ENCODE results near the gene CCL11.

Gene CCL11

GRCh38 chr17:34305606-34306005, 20.1 kb downstream of the CCL11 start:
- H3K4me1 Mint-ChIP-seq, result peaks cover 14% of the 10 kb centered on the region
- H3K27me3 Mint-ChIP-seq (ENCODE audit: low read depth, poor library complexity), result peaks cover 14% of the 10 kb centered on the region
- no peaks in the 10 kb centered on the region for H3K9me3 Mint-ChIP-seq
- no peak for TF ChIP-seq CTCF (IDR thresholded peaks at IDR 0.05)
- no peak overlapping the region for H3K27ac Mint-ChIP-seq
- H3K4me3 Mint-ChIP-seq, result no peak overlapping the region
- no peak for DNase-seq
- no peaks in the 10 kb centered on the region for H3K36me3 Mint-ChIP-seq (ENCODE audit: low read depth)

DNA sequence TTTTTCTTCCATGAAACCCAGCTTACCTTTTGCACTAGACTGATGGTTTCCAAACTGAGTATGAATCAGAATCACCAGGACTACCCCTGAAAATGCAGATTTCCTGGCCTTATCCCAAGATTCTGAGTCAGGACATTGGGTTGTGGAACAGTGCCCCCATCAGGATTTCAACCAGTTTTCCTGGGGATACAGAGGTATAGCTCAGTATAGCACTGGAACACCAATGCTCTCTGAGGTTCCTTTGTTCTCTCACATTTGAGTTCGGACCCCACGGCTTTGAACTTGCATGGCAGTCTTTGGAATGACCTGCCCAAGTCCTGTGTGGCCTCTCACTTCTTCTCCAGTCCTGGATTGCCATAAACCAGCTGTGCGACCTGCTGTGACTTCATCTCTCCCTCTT, 20.9 kb downstream of the CCL11 start:
- H3K27ac Mint-ChIP-seq, result no peak overlapping the region
- DNase-seq, result no peak
- peaks cover 10% of the 10 kb centered on the region for H3K4me1 Mint-ChIP-seq
- no peak for TF ChIP-seq CTCF (IDR thresholded peaks at IDR 0.05)
- no peak overlapping the region for H3K4me3 Mint-ChIP-seq
- no peaks in the 10 kb centered on the region for H3K36me3 Mint-ChIP-seq (ENCODE audit: low read depth)
- H3K27me3 Mint-ChIP-seq (ENCODE audit: low read depth, poor library complexity), result peaks cover 14% of the 10 kb centered on the region
- no peaks in the 10 kb centered on the region for H3K9me3 Mint-ChIP-seq

DNA sequence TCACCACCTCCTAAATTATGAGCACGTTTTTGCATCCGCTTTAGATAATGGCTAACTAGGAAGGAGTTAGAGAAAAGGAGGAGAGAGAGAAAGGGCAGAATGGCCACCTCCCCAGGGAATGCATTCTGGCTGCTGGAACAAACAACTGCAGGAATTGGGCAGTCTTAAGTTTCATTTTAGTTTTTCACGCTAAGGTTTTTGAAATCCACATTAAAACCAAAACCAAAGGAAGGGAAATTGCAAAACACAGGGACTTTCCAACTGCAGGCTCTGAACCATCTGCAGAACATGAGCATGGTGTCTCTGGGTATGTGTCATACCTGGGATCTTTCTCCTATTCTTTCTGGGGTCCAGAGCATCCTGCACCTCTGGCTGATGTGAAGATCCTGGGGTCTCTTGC, 21.6 kb downstream of the CCL11 start:
- Mint-ChIP-seq H3K27ac (no peak overlapping the region), H3K36me3 (ENCODE audit: low read depth) (no peaks in the 10 kb centered on the region), H3K27me3 (ENCODE audit: low read depth, poor library complexity) (peaks cover 17% of the 10 kb centered on the region), H3K4me1 (peaks cover 4% of the 10 kb centered on the region), H3K9me3 (no peaks in the 10 kb centered on the region), H3K4me3 (no peak overlapping the region)
- TF ChIP-seq CTCF (IDR thresholded peaks at IDR 0.05), result no peak
- no peak for DNase-seq

- no peak for DNase-seq
- no peak for TF ChIP-seq CTCF (IDR thresholded peaks at IDR 0.05)
- H3K27me3 Mint-ChIP-seq (ENCODE audit: low read depth, poor library complexity), result peaks cover 22% of the 10 kb centered on the region
- H3K4me3 Mint-ChIP-seq, result no peak overlapping the region
- H3K9me3 Mint-ChIP-seq, result no peaks in the 10 kb centered on the region
- peaks cover 4% of the 10 kb centered on the region for H3K4me1 Mint-ChIP-seq
- no peak overlapping the region for H3K27ac Mint-ChIP-seq
- no peaks in the 10 kb centered on the region for H3K36me3 Mint-ChIP-seq (ENCODE audit: low read depth)
Measured at GRCh38 chr17:34308371-34308770, 22.8 kb downstream of the CCL11 start.

DNA sequence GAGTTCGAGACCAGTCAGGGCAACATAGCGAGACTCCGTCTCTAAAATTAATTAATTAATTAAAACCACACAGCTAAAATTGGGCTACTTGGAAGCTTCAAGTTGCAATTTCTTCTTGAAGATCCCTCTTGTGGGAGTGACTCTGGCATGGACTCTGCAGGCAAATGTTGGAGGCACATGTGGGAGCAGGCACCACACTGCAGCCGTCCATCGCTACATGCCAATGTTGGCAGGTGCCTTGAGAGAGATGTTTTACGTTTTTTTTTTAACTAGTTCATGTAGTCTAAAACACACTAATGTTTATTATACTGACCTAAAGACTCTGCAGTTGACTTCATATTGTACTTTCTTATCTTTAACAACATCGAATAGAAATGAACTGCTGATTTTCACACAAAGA, 25.7 kb downstream of the CCL11 start:
- H3K27ac Mint-ChIP-seq, result no peak overlapping the region

More for the DNA sequence above, 25.7 kb downstream of the CCL11 start:
- H3K4me3 Mint-ChIP-seq, result no peak overlapping the region
- no peaks in the 10 kb centered on the region for H3K36me3 Mint-ChIP-seq (ENCODE audit: low read depth)
- peaks cover 4% of the 10 kb centered on the region for H3K4me1 Mint-ChIP-seq
- H3K9me3 Mint-ChIP-seq, result no peaks in the 10 kb centered on the region
- TF ChIP-seq CTCF (IDR thresholded peaks at IDR 0.05), result no peak
- peaks cover 37% of the 10 kb centered on the region for H3K27me3 Mint-ChIP-seq (ENCODE audit: low read depth, poor library complexity)
- no peak for DNase-seq

Data from nephron progenitor cell (in vitro differentiated cells).